HG03439 (cell line): ENCODE results near the gene TTC3.

Experiments used
- ATAC-seq: cut with Tn5 transposase; IDR thresholded peaks from one replicate; pipeline ENCODE4 v1.9.1; 2021; ENCODE audit warnings: mild to moderate bottlenecking, moderate library complexity; ENCODE audit not compliant: unreplicated experiment

The TTC3 gene

DNA sequence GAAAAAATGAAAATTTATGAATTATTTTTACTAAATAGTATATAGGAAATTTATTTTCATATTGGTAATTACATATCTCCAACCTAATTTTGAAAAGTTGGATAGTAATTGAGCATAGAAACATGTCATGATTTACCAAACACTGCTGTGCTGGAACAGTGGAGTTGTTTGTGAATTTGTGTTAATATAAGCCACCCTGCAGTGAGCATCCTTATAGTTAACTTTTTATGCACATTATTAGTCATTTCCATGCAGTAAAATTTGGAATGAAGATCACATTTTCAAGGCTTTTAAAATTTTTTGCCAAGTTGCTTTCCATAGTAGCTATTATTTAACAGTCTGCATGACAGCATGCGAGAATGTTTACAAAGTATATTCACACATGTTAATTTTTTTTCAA is 115.8 kb downstream of the TTC3 start:
- ATAC-seq, result no peak

DNA sequence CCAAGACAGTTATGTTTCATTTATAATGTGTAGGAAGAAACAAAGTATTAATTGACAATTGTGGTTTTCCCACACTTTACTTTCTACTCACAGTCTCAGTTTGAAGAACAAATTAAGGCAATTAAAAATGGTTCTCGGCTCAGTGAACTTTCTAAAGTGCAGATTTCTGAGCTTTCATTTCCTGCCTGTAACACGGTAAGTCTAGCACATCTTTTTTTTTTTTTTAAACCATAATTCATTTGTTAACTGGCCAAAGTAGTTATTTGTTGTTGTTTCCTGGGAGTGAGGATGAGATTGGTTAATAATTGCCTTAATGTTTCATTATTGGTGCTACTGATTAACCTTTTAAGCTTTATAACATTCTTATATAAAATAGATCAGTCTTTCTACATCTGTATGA is 119.0 kb downstream of the TTC3 start:
- ATAC-seq, result no peak

- ATAC-seq, result no peak
These were observed 120.0 kb downstream of the TTC3 start for GRCh38 chr21:37193006-37193405.

GRCh38 chr21:37193676-37194075 is 120.6 kb downstream of the TTC3 start:
- ATAC-seq, result no peak

GRCh38 chr21:37195059-37195458 is 122.0 kb downstream of the TTC3 start:
- no peak for ATAC-seq

DNA sequence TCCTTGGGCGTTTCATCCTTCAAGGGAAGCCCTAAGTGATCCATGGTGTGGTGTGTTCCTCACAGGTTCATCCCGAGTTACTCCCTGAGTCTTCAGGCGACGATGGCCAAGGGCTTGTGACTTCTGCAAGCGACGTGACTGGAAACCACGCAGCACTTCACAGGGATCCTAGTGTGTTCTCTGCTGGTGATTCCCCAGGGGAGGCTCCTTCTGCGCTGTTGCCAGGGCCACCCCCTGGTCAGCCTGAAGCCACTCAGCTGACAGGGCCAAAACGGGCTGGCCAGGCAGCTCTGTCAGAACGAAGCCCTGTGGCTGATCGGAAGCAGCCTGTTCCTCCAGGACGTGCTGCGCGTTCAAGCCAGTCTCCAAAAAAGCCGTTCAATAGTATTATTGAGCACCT is 122.6 kb downstream of the TTC3 start:
- ATAC-seq, result no peak

DNA sequence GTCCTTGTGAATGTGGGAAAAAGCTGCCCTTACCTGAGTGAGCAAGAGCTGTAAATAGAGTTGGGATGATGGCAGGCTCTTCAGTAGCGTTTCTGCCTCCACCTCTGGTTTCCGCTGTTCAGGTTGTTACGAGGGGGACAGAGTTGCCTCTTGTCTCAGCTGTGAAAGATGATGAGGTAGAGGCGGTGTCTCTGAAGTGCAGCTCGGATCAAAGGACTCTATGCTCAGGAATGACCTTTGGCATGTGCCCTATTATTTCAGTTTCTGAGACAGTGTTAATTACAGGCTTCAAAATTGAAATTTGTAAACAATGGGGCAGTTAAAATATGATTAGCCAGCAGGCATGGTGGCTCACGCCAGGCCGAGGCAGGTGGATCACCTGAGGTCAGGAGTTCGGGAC is 123.8 kb downstream of the TTC3 start:
- ATAC-seq, result no peak

- ATAC-seq, result no peak
These were observed 124.7 kb downstream of the TTC3 start for GRCh38 chr21:37197746-37198145.

DNA sequence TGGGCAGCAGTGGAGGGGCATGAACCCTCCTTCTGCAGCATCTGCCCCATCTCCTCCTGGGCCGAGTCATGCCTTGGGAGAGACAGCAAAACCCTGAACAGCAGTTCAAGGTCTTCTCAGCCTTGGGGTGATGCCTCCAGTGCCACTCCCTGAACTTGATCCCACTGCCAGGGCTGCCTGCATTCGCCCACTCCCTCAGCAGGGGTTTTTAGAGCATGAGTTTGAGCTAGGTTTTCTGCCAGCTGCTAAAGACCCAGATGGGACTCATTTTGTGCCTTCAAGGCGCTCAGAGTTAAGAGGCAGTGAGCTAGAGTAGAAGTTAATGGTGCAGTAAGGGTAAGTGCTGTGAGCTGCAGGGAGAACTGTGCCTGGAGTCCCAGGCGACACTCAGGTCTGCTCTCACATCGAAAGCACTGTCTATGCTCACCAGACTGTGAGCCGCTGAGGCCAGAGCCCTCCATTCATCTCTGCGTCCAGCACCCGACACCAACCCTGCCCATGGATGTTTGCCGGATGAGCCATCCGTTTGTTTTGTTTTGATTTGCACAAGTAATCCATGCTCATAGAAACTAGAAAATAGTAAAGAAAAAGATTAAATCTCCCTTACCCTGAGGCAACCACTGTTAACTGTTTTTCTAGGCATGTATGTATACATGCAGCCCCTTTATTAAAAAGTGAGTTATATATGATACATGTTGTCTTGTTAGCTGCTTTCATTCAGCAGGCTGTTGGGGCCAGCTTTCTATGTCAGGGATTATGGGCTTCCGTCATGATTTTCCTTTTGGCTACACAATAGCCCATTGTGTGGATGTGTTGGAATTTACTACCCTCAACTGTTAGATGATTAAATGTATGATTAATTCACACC is 126.2 kb downstream of the TTC3 start:
- no peak for ATAC-seq

- ATAC-seq, result no peak
These were observed 127.8 kb downstream of the TTC3 start for GRCh38 chr21:37200641-37201480.

GRCh38 chr21:37202221-37203110 is 129.4 kb downstream of the TTC3 start:
- ATAC-seq, result no peak

DNA sequence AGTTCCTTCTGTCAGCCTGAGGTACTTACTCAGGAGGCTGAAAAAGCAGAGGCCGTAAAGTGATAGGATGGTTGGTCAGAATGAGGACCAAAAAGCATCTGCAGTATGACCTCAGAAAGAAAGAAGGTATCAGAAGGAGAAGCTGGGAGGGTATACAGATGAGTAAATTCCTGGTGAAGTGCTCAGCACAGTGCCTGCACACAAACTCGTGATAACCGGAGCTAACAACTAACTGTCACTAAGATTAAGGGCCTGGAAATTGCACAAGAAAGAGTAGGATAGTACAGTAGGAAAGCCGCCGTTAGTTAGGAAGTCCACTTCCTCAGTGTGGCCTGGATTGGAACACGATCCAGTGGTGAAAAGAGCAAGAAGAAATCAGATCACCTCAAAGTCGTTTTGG is 131.5 kb downstream of the TTC3 start:
- no peak for ATAC-seq

- ATAC-seq, result no peak
These were observed 133.4 kb downstream of the TTC3 start for GRCh38 chr21:37206496-37206895.

GRCh38 chr21:37207441-37208009 is 134.5 kb downstream of the TTC3 start:
- ATAC-seq, result peak; percentile 48

GRCh38 chr21:37208056-37208721 is 135.1 kb downstream of the TTC3 start:
- peak; percentile 56 for ATAC-seq

DNA sequence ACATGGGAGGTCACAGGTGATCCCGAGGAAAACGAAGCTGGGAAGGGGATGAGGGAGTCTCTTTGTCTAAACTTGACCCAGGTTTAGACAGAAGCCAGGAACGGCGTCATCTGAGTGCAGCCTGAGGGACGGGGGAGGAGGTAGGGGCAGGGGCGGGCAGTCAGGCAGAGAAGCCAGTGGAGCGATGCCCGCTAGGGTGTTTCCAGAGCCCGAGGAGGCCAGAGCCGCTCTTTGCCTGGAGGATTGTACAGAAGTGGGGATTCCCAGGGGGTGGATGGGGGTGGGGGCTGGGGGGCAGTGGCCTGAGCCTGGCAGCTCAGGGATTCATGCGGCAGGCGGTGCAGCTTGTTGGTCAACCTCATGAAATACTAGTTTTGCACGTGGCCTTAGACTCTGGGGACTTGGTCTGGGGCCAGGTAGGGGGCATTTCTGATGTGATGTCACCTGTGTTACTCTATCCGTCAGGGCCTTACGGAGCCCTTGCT is 135.7 kb downstream of the TTC3 start:
- ATAC-seq, result peak; percentile 38

DNA sequence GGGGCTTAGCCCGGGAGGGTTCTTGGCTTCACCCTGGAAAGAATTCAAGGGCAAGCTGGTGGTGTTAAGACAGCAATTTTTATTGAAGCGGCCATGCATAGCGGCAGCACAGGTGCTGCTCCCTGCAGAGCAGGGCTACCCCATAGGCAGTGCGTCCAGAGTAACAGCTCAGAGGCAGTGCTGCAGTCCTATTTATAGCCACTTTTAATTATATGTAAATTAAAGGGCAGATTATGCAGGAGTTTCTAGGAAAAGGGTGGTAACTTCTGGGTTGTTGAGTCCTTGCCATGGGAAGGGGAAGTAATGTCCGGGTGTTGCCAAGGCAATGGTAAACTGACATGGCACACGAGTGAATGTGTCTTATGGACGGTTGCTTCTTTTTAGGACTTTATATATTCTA is 137.1 kb downstream of the TTC3 start:
- no peak for ATAC-seq

- no peak for ATAC-seq
These were observed 137.7 kb downstream of the TTC3 start for GRCh38 chr21:37210799-37211198.

DNA sequence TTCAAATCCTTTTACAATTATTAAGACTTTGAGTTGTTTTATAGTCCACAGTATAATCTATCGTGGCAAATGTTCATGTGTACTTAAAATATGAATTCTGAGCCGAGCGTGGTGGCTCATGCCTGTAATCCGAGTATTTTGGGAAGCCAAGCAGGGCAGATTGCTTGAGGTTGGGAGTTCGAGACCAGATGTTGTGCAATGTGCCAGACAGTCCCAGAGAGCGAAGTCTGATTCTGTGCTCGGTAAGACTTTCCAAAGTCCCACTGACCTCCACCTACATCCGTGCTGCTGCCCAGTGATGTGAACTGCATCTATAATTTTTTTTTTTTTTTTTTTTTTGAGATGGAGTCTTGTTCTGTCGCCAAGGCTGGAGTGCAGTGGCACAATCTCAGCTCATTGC is 141.9 kb downstream of the TTC3 start:
- ATAC-seq, result no peak
